GM23338 (cell line): Measurements from ENCODE around the gene MYNN.

Source experiments
- CREB1 ChIP-seq: fragments of 250-450 bp; sonication (Bioruptor Pico); IDR thresholded peaks from 2 replicates; pipeline ENCODE4 v1.5.0; 2020; ENCODE audit warnings: low read depth, mild to moderate bottlenecking, moderate library complexity
- CTCF ChIP-seq, 2 experiments: fragments of 200-600 bp in 1 of 2; sonication (generic) in 1 of 2; conservative IDR thresholded peaks; 2 replicates each; pipeline versions ENCODE4 v1.5.1 to v1.6.1; 2016 to 2017; ENCODE audit warnings: antibody characterized with exemption in 2 of 2, low read depth in 2 of 2, mild to moderate bottlenecking in 2 of 2, moderate library complexity in 1 of 2
- EZH2 ChIP-seq: fragments of 200-600 bp; sonication (generic); IDR thresholded peaks from one replicate; pipeline ENCODE4 v1.8.0; 2017; ENCODE audit warnings: antibody characterized with exemption, mild to moderate bottlenecking, low read depth; ENCODE audit not compliant: unreplicated experiment
- EZH2phosphoT487 ChIP-seq: fragments of 200-600 bp; sonication (generic); IDR thresholded peaks from one replicate; pipeline ENCODE4 v1.8.1; 2018; ENCODE audit warnings: antibody characterized with exemption; ENCODE audit not compliant: unreplicated experiment
- JUNB ChIP-seq: IDR thresholded peaks from one replicate; pipeline ENCODE4 v1.6.1; 2016; ENCODE audit warnings: antibody characterized with exemption; ENCODE audit not compliant: unreplicated experiment
- POLR2AphosphoS5 ChIP-seq: IDR thresholded peaks from 2 replicates; pipeline ENCODE4 v1.6.1; 2016; ENCODE audit warnings: antibody characterized with exemption, low read depth
- REST ChIP-seq: IDR thresholded peaks from one replicate; pipeline ENCODE4 v1.6.1; 2018; ENCODE audit warnings: antibody characterized with exemption; ENCODE audit not compliant: unreplicated experiment
- STAT1 ChIP-seq: IDR thresholded peaks from one replicate; pipeline ENCODE4 v1.6.1; 2016; ENCODE audit warnings: antibody characterized with exemption; ENCODE audit not compliant: unreplicated experiment
- ZNF114 ChIP-seq: fragments of 250-450 bp; sonication (Bioruptor Pico); IDR thresholded peaks from 2 replicates; pipeline ENCODE4 v1.5.0; 2020; ENCODE audit warnings: mild to moderate bottlenecking, moderate library complexity

DNA sequence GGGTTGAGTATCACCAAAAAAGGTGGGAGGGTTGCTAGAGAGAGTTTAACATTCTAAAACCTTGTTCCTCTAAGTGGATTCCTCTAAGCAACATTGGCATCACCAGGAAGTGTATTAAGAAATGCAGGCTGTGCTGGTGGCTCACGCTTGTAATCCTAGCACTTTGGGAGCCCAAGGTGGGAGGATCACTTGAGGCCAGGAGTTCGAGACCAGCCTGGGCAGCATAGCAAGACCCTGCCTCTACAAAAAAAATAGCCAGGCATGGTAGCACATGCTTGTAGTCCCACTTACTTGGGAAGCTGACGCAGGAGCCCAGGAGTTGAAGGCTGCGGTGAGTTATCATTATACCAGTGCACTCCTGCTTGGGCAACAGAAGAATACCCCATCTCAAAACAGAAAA lies 4.6 kb downstream of the MYNN start:
- TF ChIP-seq ZNF114: no peak
- no peak for TF ChIP-seq POLR2AphosphoS5
- TF ChIP-seq CTCF (conservative IDR thresholded peaks at IDR 0.05; ENCODE audit: low read depth in 2 of 2): no peak
- TF ChIP-seq CREB1 (CRISPR knock-in tag): no peak
- no peak for TF ChIP-seq REST
- no peak for TF ChIP-seq EZH2
- no peak for TF ChIP-seq EZH2phosphoT487
- TF ChIP-seq JUNB: no peak
- TF ChIP-seq STAT1: no peak
